Motor neuron (in vitro differentiated cells): ENCODE data around the gene CEP55. TPM values are rescaled to one million over a fixed set of nuclear protein-coding genes. Genes with fewer than 3 reads are reported as not detected.
"Not testable (repeated sequence)": the region's sequence is repeated elsewhere in the genome, so short reads cannot be mapped to it uniquely, and the experiment has no call there.

ENCODE experiments used
- ATAC-seq, 8 experiments: fragments of 200-7000 bp; cut with Tn5 transposase; replicated peaks in 6 of 8; 2 replicates each; pipeline ENCODE4 v1.8.0; 2021; ENCODE audit warnings: mild to moderate bottlenecking in 8 of 8, moderate library complexity in 8 of 8
- H3K27ac ChIP-seq, 2 donors: fragments of 250-450 bp; sonication (Bioruptor Pico); 2 replicates each; pipeline ENCODE4 v1.9.0; 2021; ENCODE audit warnings: antibody characterized with exemption in 2 of 2, mild to moderate bottlenecking in 2 of 2, moderate library complexity in 1 of 2
- H3K4me1 ChIP-seq, 2 donors: fragments of 250-450 bp; sonication (Bioruptor Pico); replicated peaks in 1 of 2; 2 replicates each; pipeline ENCODE4 v1.6.1; 2021; ENCODE audit warnings: antibody characterized with exemption in 2 of 2, mild to moderate bottlenecking in 2 of 2, moderate library complexity in 1 of 2
- H3K4me3 ChIP-seq, 5 donors: fragments of 250-450 bp; sonication (Bioruptor Pico); 2 replicates each; pipeline ENCODE4 v1.9.0; 2021; ENCODE audit warnings: antibody characterized with exemption in 5 of 5, mild to moderate bottlenecking in 5 of 5, moderate library complexity in 4 of 5
- WGBS, 10 experiments: fragments of 450-650 bp; shearing (Covaris generic); methylation state at CpG; one replicate each; pipeline ENCODE4 v1.0.0; 2022; 5-methylcytosine and 5-hydroxymethylcytosine counted together
- in situ Hi-C, 9 experiments: fragments of 400-800 bp; cut with MboI; loops; one replicate each; pipeline ENCODE4 v1.15.0; 2021; ENCODE audit warnings: low sequenced_read_pairs in 9 of 9, low pct_unique_long_range_greater_than_20kb in 2 of 9; ENCODE audit not compliant: unreplicated experiment in 9 of 9
- total RNA-seq, 8 experiments: library from RNA; unstranded; fragments of 300-600 nt; gene quantifications; 2 replicates each; pipeline versions ENCODE4 v1.2.3 to v1.2.4, GENCODE V29; 2022

CEP55 gene
- total RNA-seq, 8 experiments from 2014 or later = 0.36 to 21.1 (median 1.4) TPM

GRCh38 chr10:93461807-93462178 is 34.6 kb upstream of the CEP55 start:
- ATAC-seq = no peak
- H3K4me3 ChIP-seq = no peak overlapping the region

GRCh38 chr10:93462371-93462770 is 34.0 kb upstream of the CEP55 start:
- ATAC-seq = no peak
- in situ Hi-C loops = no loop called here
- Histone ChIP-seq H3K4me3 (no peak overlapping the region), H3K4me1 (peaks cover 0 to 3% of the 10 kb centered on the region in 2 donors), H3K27ac (no peak overlapping the region)
- 0 to 100% (median 47%) methylated on average over 1 to 2 of the region's 2 CpGs; no CpG with 5 or more reads in 4 of the 10 experiments for WGBS, 10 experiments

More at GRCh38 chr10:93461807-93462178, 34.6 kb upstream of the CEP55 start:
- in situ Hi-C loops = no loop called here
- 86 to 100% (median 100%) methylated on average over 1 of the region's 1 CpG; no CpG with 5 or more reads in 6 of the 10 experiments for WGBS, 10 experiments
- H3K27ac ChIP-seq = no peak overlapping the region
- peaks cover 0 to 3% of the 10 kb centered on the region in 2 donors for H3K4me1 ChIP-seq

- H3K4me3 ChIP-seq = no peak overlapping the region
- ATAC-seq = no peak
- H3K4me1 ChIP-seq = peaks cover 0 to 3% of the 10 kb centered on the region in 2 donors
- in situ Hi-C loops = no loop called here
- 25 to 100% (median 80%) methylated on average over 1 to 9 of the region's 9 CpGs for WGBS, 10 experiments
- H3K27ac ChIP-seq = no peak overlapping the region
Observed at GRCh38 chr10:93462881-93463280, 33.5 kb upstream of the CEP55 start.

GRCh38 chr10:93463723-93464476 is 32.5 kb upstream of the CEP55 start:
- in situ Hi-C loops = no loop called here
- ATAC-seq = peak in 4 of 8 experiments; percentile 8 to 25 (median 14)
- no peak overlapping the region for H3K4me3 ChIP-seq
- H3K27ac ChIP-seq = no peak overlapping the region
- WGBS, 10 experiments = 0 to 97% (median 83%) methylated on average over 1 to 6 of the region's 6 CpGs; no CpG with 5 or more reads in 1 of the 10 experiments
- peaks cover 0 to 2% of the 10 kb centered on the region in 2 donors for H3K4me1 ChIP-seq

- WGBS, 10 experiments = 45 to 100% (median 94%) methylated on average over 2 to 5 of the region's 5 CpGs; no CpG with 5 or more reads in 1 of the 10 experiments
- in situ Hi-C loops = no loop called here
- Histone ChIP-seq H3K4me1 (no peaks in the 10 kb centered on the region), H3K4me3 (no peak overlapping the region), H3K27ac (no peak overlapping the region)
- ATAC-seq = no peak
Observed at GRCh38 chr10:93464776-93465388, 31.5 kb upstream of the CEP55 start.

GRCh38 chr10:93465806-93466675 is 30.4 kb upstream of the CEP55 start:
- WGBS, 10 experiments = 0 to 100% (median 86%) methylated on average over 1 to 4 of the region's 8 CpGs; no CpG with 5 or more reads in 4 of the 10 experiments
- peak in 7 of 8 experiments; percentile 35 to 85 (median 57) for ATAC-seq
- no peak overlapping the region for H3K27ac ChIP-seq

GRCh38 chr10:93467635-93468034 is 28.8 kb upstream of the CEP55 start:
- H3K4me1 ChIP-seq, in situ Hi-C loops, H3K27ac ChIP-seq, ATAC-seq, H3K4me3 ChIP-seq: not testable (repeated sequence)
- WGBS, 10 experiments = 80 to 100% (median 84%) methylated on average over 1 of the region's 4 CpGs; no CpG with 5 or more reads in 6 of the 10 experiments

More at GRCh38 chr10:93465806-93466675, 30.4 kb upstream of the CEP55 start:
- Histone ChIP-seq H3K4me3 (no peak overlapping the region), H3K4me1 (no peaks in the 10 kb centered on the region)
- in situ Hi-C loops = no loop called here

GRCh38 chr10:93468461-93469213 is 27.8 kb upstream of the CEP55 start:
- 0 to 100% (median 73%) methylated on average over 1 to 9 of the region's 10 CpGs for WGBS, 10 experiments
- peak in 2 of 8 experiments; percentile 6 to 14 for ATAC-seq
- no peak overlapping the region for H3K27ac ChIP-seq
- in situ Hi-C loops = no loop called here
- peaks cover 0 to 3% of the 10 kb centered on the region in 2 donors for H3K4me1 ChIP-seq
- no peak overlapping the region for H3K4me3 ChIP-seq

GRCh38 chr10:93469454-93469853 is 27.0 kb upstream of the CEP55 start:
- no peak overlapping the region for H3K27ac ChIP-seq

GRCh38 chr10:93471110-93471651 is 25.2 kb upstream of the CEP55 start:
- WGBS, 10 experiments = 0 to 93% (median 87%) methylated on average over 1 to 5 of the region's 5 CpGs; no CpG with 5 or more reads in 1 of the 10 experiments
- peak in 7 of 8 experiments; percentile 19 to 90 (median 71) for ATAC-seq
- peaks cover 0 to 5% of the 10 kb centered on the region in 2 donors for H3K4me1 ChIP-seq
- no peak overlapping the region for H3K4me3 ChIP-seq
- no peak overlapping the region for H3K27ac ChIP-seq
- in situ Hi-C loops = no loop called here

More at GRCh38 chr10:93469454-93469853, 27.0 kb upstream of the CEP55 start:
- no peak overlapping the region for H3K4me3 ChIP-seq
- WGBS, 10 experiments = 56 to 100% (median 100%) methylated on average over 1 to 2 of the region's 3 CpGs; no CpG with 5 or more reads in 6 of the 10 experiments
- ATAC-seq = no peak
- H3K4me1 ChIP-seq = peaks cover 0 to 5% of the 10 kb centered on the region in 2 donors
- in situ Hi-C loops = no loop called here

GRCh38 chr10:93473161-93473560 is 23.3 kb upstream of the CEP55 start:
- WGBS, 10 experiments = 100% methylated on average over 2 of the region's 2 CpGs; no CpG with 5 or more reads in 9 of the 10 experiments
- Histone ChIP-seq H3K27ac (no peak overlapping the region), H3K4me3 (no peak overlapping the region), H3K4me1 (peaks cover 0 to 5% of the 10 kb centered on the region in 2 donors)
- ATAC-seq = no peak
- in situ Hi-C loops = no loop called here
